ENCODE data around the gene FGF21.

The FGF21 gene

DNA sequence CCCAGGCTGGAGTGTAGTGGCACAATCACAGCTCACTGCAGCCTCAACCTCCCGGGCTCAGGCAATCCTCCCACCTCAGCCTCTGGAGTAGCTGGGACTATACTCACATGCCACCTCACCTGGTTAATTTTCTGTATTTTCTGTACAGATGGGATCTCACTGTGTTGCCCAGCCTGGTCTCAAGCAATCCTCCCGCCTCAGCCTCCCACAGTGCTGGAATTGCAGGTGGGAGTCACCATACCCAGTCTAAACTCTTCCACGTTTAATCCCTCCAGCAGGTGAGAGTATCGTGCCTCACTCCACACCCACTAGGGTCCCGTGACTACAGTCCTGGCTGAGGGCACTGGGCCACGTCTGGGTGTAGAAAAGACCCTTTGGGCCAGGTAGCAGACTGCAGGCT lies 39.0 kb downstream of the FGF21 start:
- no peak for DNase-seq

DNA sequence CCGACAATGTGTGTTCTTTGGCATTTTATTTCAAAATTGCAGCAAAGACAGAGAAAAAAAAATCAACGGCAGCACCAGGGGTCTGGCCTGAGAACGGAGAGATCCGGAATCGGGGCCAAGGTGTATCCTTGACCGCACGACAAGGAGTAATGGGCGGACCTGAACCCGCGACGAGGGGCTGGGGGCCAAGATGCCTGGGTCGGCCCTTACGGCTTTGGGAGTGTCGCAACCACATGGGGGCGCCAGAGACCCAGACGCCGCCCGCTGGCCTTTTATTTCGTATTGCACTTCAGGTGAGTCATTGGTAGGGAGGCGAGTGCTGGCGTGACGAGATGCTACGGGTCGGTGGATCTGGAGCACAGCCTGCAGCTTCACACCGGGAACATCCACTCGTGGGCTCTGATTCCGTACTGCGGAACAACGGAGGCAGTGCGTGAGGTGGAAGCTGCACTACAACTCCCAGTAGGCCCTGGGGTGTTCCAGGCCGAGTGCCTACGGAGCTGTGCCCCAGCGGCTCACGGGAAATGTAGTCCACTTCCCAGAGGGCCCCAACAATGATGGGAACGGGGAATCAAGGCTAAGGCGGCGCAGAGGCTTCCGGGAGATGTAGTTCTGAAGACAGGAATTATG lies 39.8 kb downstream of the FGF21 start:
- peak; percentile 81 for DNase-seq

GRCh38 chr19:48795685-48796070 lies 40.4 kb downstream of the FGF21 start:
- no peak for DNase-seq

DNA sequence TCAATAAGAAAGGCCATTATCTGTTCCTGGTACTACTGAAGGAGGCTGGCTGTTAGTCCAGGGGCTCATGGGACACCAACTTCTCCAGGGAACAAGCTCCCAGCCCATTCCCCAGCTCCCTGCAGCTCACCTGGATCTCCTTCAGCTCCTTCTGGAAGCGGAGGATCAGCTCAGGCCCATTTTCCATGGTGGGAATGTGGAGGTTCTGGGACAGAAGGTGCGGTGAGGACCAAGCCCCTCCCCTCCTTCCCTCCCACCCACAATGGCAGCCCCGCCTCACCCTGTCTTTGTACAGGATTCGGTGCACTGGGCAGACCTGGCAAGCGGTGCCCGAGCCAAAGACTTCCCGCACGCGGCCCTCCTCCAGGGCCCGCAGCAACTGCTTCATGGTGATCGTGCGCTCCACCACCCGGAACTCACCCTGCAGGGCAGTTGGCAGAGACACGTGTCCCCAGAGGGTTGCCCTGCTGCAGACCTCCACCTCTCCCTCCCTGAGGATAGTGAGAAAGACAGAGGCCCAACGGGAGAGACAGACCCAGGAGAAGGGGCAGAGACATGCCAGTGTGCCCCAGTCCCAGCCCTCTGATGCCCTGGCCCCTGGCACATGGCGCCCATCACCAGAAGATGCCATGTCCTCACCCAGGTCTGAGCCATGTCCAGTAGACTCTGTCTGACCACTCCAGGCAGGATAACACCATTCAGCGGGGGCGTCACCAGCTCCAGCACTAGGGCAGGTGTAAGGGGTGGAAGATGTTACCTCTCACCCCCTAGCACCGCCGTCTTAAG lies 41.2 kb downstream of the FGF21 start:
- no peak for DNase-seq

DNA sequence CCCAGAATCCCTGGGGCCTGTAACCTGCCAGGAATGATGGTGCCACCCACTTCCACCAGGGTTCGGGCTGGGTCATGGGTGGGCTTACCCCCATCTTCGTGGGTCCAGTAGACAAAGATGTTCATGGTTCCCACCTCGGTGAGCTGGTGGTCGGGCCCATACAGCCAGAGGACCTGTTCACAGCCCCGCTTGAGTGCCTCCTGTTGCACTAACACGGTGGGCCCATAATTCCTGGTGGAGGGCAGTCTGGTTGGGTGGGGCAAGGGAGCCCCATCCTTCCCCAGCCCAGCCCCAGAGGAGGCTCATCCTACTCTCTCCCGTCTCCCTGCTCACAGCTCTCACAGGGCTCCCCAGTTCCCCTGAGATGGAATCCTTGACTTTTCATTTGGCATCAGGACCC lies 41.8 kb downstream of the FGF21 start:
- no peak for DNase-seq

DNA sequence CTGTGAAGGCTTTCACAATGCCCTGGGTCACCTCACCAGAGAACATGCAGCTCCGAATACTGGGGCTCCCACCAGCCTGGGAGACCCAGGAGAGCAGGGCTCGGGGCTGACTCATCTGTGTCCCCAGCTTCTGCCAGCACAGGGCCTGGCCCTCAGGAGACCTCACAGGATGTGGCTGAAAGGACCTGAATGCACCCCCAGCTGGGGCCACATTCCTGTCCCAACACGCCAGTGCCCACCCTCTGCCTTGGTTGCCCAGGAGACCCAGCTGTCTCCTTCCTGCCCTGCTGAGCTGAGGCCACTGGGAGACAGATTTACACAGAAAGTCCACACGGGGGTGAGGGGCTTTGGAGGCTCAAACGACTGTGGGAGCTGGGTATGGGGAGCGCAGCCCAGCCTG lies 43.6 kb downstream of the FGF21 start:
- DNase-seq = no peak

DNA sequence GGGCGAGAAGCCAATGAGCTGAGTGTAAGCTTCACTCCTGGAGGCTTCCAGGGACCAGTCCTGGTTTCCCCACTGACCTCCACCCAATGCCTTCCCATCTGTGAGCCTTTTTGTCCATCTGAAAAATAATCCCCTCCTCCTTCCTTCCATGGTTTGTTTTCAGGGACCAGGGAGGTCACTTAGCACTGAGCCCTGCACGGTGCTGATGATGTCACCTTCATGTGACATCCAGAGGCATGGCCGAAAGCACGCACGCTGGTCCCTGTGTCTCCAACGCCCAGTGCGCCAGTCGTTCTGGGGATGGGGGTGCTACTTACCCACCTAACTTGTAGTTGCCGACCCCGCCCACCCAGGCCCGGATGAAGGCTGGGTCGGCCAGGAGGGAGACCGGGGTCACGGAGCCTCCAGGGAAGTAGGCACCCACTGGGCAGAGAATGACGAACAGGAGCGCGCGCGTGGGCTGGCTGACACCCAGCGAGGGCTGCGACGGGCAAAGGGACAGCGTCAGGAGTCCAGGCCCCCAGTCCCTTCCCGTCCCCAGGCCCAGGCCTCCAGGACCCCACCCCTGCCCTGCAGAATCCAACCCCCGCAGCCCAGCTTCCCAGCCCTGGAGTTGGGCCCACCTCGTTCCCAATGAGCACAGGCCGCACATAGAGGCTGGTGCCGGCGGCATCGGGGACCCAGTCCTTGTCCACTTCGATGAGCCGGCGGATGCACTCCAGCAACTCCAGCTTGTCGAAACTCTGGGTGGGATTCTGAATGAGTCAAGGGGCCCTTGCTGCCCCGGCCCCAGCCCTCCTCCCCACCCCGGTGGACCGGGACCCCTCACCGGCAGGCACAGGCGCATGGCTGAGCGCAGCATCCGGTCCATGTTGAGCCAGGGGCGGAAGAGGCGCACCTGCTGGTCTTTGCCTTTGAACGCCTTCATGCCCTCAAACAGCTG lies 44.3 kb downstream of the FGF21 start:
- DNase-seq = no peak

- no peak for DNase-seq
These were observed 47.3 kb downstream of the FGF21 start for GRCh38 chr19:48802623-48803022.

GRCh38 chr19:48804496-48804895 lies 49.2 kb downstream of the FGF21 start:
- no peak for DNase-seq

- DNase-seq = no peak
These were observed 50.1 kb downstream of the FGF21 start for GRCh38 chr19:48805452-48805851.

DNA sequence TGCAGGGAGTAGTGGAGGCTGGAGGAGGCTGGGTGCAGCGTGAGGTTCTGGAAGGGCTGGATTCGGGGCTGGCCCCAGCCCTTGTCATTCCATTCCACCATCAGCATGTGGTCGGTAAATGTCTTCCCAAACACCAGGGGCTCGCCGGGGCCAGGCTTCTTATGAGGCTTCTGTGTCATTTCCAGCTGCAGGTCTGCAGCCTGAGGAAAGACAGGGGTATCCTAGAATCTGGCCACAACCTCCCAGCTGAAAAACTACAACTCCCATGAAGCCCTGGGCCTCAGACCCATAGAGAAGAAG lies 51.1 kb downstream of the FGF21 start:
- DNase-seq = peak; percentile 12

DNA sequence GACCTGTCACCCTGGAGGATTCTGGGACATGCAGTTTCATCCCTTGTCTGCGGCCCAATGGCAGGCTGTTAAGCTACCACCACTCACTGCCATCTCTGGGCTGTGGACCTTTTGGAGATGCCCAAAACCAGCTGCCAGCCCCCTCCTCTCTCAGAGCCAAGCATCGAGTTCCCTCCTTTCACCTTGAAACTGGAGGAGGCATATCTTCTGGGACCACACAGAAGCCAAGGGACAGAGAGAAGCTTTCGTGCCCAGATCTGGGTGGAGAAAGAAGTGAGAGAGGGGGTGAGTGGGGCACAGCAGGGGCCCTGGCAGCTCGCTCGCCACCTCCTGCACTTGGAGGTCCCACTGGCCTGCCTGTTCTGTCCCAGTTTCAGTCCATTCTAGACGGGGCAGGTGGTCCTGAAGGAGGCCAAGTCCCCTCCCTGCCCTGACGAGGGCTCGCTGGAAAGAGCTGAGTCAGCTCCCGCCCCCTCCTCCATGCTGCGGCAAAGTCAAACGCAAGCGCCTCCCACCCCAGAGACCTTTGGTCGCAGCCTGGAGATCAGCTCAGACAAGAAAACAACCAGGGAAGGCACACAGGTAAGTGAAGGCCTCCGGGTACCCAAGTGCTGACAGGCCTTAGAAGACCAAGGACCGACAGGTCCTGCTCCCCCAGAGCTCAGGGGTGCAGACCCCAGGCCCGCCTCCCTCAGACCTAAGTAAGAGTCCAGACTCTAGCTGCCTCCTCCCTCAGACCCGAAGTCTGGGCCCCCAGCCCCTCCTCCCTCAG lies 51.7 kb downstream of the FGF21 start:
- no peak for DNase-seq

- no peak for DNase-seq
These were observed 52.4 kb downstream of the FGF21 start for GRCh38 chr19:48807590-48808308.

Data from effector CD8-positive, alpha-beta T cell (primary cell).